Spinal cord (tissue), 10 donors: ENCODE data around the gene SMAD1. TPM values are rescaled to one million over a fixed set of nuclear protein-coding genes. Genes with fewer than 3 reads are reported as not detected.
A peak's percentile ranks its signal among the peaks of the same experiment; 100 is the strongest.
"Not testable (repeated sequence)": the region's sequence is repeated elsewhere in the genome, so short reads cannot be mapped to it uniquely, and the experiment has no call there.

Source experiments
- DNase-seq, 6 donors: peaks; one replicate each; pipeline versions ENCODE4 v3.0.0 to v3.0.0-alpha.2; 2013 to 2015; ENCODE audit warnings: low spot score in 6 of 6, low read depth in 4 of 6
- H3K27ac ChIP-seq: one replicate; pipeline ENCODE4 v1.5.1; 2013; ENCODE audit warnings: low read depth, low read length, control low read depth
- H3K27me3 ChIP-seq: one replicate; pipeline ENCODE4 v1.6.1; 2013; ENCODE audit warnings: low read length; ENCODE audit not compliant: control insufficient read depth, insufficient read depth
- H3K36me3 ChIP-seq: one replicate; pipeline ENCODE4 v1.6.1; 2013; ENCODE audit warnings: low read length; ENCODE audit not compliant: control insufficient read depth, insufficient read depth
- H3K4me1 ChIP-seq: one replicate; pipeline ENCODE4 v1.6.1; 2013; ENCODE audit warnings: low read length; ENCODE audit not compliant: control insufficient read depth, insufficient read depth
- H3K4me3 ChIP-seq: one replicate; pipeline ENCODE4 v1.5.1; 2013; ENCODE audit warnings: low read depth, low read length, control low read depth
- H3K9me3 ChIP-seq: one replicate; pipeline ENCODE4 v1.6.1; 2013; ENCODE audit warnings: low read length; ENCODE audit not compliant: control insufficient read depth, insufficient read depth
- WGBS: methylation state at CpG from one replicate; pipeline ENCODE4 v1.1.5; 2013; ENCODE audit warnings: missing lambda C conversion rate; ENCODE audit not compliant: insufficient coverage; 5-methylcytosine and 5-hydroxymethylcytosine counted together
- polyA plus RNA-seq, 2 donors: library from polyadenylated mRNA; unstranded; fragments of 120-200 nt; gene quantifications; one replicate each; pipeline ENCODE4 v1.2.1, GENCODE V29; 2013; ENCODE audit not compliant: insufficient read length in 2 of 2
- total RNA-seq, 2 donors: library from RNA; depleted of rRNA in 1 of 2; stranded (reverse); fragments of 120-200 nt in 1 of 2; fragments of >200 nt in 1 of 2; gene quantifications; one replicate each; pipeline versions ENCODE4 v1.2.3 to v1.2.4, GENCODE V29; 2013 to 2014
- donor health status: healthy.

The SMAD1 gene
- total and polyA plus RNA-seq, 4 donors = 33.8 to 47.7 (median 41.6) TPM

DNA sequence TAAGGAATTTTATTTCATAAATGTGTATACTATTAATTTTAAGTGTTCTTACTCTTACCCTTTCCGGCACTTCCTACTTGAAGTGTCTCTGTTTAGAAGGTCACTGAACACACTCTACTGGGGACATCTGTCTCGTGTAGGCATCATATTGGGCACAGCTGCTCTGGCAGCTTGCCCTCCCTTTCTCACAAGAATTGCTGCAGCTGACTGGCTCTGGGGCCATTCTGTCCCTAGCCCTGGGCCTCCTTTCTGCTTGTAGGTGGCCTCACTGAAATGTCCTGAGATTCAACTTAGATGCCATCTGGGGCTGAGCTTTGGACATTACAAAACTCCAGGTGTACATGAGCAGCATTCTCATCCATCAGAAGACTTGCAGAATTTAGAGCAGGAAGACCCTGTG lies 49.6 kb downstream of the SMAD1 start:
- H3K4me1 ChIP-seq = peaks cover 6% of the 10 kb centered on the region
- H3K4me3 ChIP-seq = no peak overlapping the region
- WGBS = 36% methylated on average over 2 of the region's 2 CpGs
- no peaks in the 10 kb centered on the region for H3K36me3 ChIP-seq
- no peaks in the 10 kb centered on the region for H3K9me3 ChIP-seq
- DNase-seq = peak in 2 of 6 donors; percentile 54 to 57
- H3K27me3 ChIP-seq = no peaks in the 10 kb centered on the region
- no peak overlapping the region for H3K27ac ChIP-seq

DNA sequence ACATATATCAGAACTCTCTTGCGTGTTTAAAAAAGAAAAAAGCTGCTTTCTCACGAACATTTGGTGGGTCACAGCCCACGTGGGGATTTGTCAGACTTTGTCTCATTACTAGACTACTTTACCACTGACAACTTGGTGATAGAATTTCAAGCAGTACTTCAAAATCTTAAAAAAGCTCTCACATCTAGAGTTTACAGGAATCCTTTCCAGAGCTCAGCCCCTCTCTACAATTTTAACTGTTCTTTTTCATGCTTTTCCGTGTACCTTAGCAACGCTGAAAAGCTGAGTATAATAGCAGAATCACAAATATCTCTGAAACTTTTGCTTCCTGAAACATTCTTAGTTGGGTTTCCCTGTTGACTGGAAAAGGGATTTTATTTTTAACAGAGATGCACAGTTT lies 50.2 kb downstream of the SMAD1 start:
- Histone ChIP-seq H3K4me1 (peaks cover 6% of the 10 kb centered on the region), H3K36me3 (no peaks in the 10 kb centered on the region), H3K4me3 (no peak overlapping the region), H3K27ac (peak overlapping the region; percentile 1), H3K27me3 (no peaks in the 10 kb centered on the region), H3K9me3 (no peaks in the 10 kb centered on the region)
- peak in 1 of 6 donors; percentile 46 for DNase-seq
- WGBS = 51% methylated on average over 3 of the region's 5 CpGs

GRCh38 chr4:145533001-145533400 lies 51.3 kb downstream of the SMAD1 start:
- Histone ChIP-seq H3K36me3 (no peaks in the 10 kb centered on the region), H3K27ac (peak overlapping the region; percentile 1), H3K27me3 (no peaks in the 10 kb centered on the region), H3K4me3 (no peak overlapping the region), H3K9me3 (no peaks in the 10 kb centered on the region), H3K4me1 (peaks cover 6% of the 10 kb centered on the region)
- DNase-seq = no peak
- WGBS = 90% methylated on average over 2 of the region's 4 CpGs

- H3K36me3 ChIP-seq, DNase-seq, H3K9me3 ChIP-seq, H3K4me1 ChIP-seq, H3K27me3 ChIP-seq, H3K27ac ChIP-seq, H3K4me3 ChIP-seq: not testable (repeated sequence)
- WGBS = 100% methylated on average over 3 of the region's 3 CpGs
These were observed 51.8 kb downstream of the SMAD1 start for GRCh38 chr4:145533415-145533814.

GRCh38 chr4:145533961-145534360 lies 52.3 kb downstream of the SMAD1 start:
- Histone ChIP-seq H3K27ac (no peak overlapping the region), H3K36me3 (no peaks in the 10 kb centered on the region), H3K4me3 (no peak overlapping the region), H3K27me3 (no peaks in the 10 kb centered on the region), H3K4me1 (peaks cover 6% of the 10 kb centered on the region), H3K9me3 (no peaks in the 10 kb centered on the region)
- no peak for DNase-seq
- WGBS = no CpG with 5 or more reads among the region's 1 CpG

DNA sequence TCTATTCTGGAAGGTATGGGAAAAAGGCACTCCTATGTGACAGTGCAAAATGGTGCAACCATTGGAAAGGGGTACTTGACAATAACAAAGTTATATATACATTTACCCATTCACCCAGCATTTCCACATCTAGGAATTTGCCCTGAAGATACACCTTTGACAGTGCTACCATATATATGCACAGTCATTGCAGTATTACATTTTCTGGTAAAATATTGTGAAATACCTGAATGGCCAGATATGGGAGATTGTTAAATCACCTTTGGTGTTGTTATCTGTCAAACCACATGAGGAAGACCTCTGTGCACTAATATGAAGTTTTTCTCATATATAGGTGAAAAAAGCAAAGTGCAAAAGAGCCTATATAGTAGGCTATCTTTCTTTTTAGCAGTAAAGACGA lies 53.5 kb downstream of the SMAD1 start:
- Histone ChIP-seq H3K4me1 (peaks cover 6% of the 10 kb centered on the region), H3K9me3 (no peaks in the 10 kb centered on the region)
- no CpG with 5 or more reads among the region's 1 CpG for WGBS

DNA sequence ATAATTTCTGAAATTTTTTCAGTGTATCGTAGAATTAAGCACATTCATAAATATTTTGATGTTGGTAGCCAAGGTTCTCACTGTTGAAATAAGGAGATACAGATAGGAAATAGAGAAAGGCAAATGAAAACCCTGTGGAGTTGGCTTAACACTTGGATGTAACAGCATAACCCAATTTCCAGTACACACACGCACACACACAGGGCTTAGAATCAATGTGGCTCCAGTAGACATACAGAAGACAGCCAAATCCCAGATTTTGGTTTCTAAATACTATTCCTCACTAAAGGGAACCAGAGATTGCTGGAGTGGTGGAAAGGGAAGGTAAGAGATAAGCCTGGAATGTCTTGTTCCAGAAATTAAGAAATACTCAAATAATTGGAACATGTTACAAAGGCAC lies 54.4 kb downstream of the SMAD1 start:
- no peaks in the 10 kb centered on the region for H3K9me3 ChIP-seq
- no CpG with 5 or more reads among the region's 2 CpGs for WGBS
- H3K4me3 ChIP-seq = no peak overlapping the region
- H3K27ac ChIP-seq = no peak overlapping the region
- DNase-seq = no peak
- no peaks in the 10 kb centered on the region for H3K27me3 ChIP-seq
- no peaks in the 10 kb centered on the region for H3K36me3 ChIP-seq
- peaks cover 6% of the 10 kb centered on the region for H3K4me1 ChIP-seq

More for the DNA sequence above, 53.5 kb downstream of the SMAD1 start:
- no peak for DNase-seq
- H3K36me3 ChIP-seq = no peaks in the 10 kb centered on the region
- no peaks in the 10 kb centered on the region for H3K27me3 ChIP-seq
- H3K27ac ChIP-seq = no peak overlapping the region
- no peak overlapping the region for H3K4me3 ChIP-seq

DNA sequence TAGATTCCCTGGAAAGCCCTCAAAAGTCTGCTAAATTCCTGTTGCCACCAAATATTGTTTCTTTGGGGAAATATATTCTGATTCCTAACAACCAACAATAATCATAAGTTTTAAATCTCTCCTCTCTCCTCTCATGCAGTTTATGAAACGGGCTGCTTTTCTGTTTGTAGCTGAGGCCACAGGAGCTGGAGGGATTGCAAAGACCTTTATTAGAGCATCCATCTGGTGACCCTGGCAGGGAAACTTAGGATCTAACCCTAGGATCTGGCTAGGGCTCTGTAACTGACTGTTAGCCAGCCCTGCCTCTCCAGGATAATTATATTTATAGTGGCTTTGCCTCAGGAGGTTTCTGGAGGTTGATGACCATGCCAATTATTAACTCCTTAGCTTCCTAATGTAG lies 56.9 kb downstream of the SMAD1 start:
- no peaks in the 10 kb centered on the region for H3K9me3 ChIP-seq
- H3K27ac ChIP-seq = no peak overlapping the region
- no peaks in the 10 kb centered on the region for H3K36me3 ChIP-seq
- no CpG with 5 or more reads among the region's 1 CpG for WGBS
- no peak overlapping the region for H3K4me3 ChIP-seq
- peak in 1 of 6 donors; percentile 85 for DNase-seq
- no peaks in the 10 kb centered on the region for H3K4me1 ChIP-seq
- H3K27me3 ChIP-seq = no peaks in the 10 kb centered on the region

GRCh38 chr4:145539671-145540070 lies 58.0 kb downstream of the SMAD1 start:
- Histone ChIP-seq H3K4me1 (no peaks in the 10 kb centered on the region), H3K27me3 (no peaks in the 10 kb centered on the region), H3K27ac (no peak overlapping the region), H3K36me3 (peaks cover 2% of the 10 kb centered on the region), H3K4me3 (no peak overlapping the region), H3K9me3 (no peaks in the 10 kb centered on the region)
- no peak for DNase-seq
- 71% methylated on average over 4 of the region's 4 CpGs for WGBS

DNA sequence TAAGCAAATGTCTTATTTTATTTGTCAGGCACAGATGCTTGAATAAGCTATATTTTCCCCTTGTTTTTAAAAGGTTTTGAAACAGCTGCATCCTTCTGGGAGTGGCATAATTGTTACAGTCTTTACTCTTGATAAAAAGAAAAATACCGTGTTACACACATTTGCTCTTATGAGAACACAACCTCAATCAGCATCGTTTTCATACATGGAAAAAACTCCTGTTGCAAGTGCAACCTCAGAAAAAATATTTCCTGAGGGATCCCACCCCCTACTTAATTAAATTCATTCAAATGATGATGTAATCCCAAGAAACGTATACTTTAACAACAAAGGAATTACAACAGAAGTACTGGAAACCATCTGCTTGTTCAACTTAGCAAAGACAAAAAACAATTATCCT lies 58.6 kb downstream of the SMAD1 start:
- no peaks in the 10 kb centered on the region for H3K4me1 ChIP-seq
- no peak overlapping the region for H3K4me3 ChIP-seq
- peak in 1 of 6 donors; percentile 48 for DNase-seq
- H3K27ac ChIP-seq = no peak overlapping the region
- H3K9me3 ChIP-seq = no peaks in the 10 kb centered on the region
- H3K27me3 ChIP-seq = no peaks in the 10 kb centered on the region
- WGBS = 63% methylated on average over 2 of the region's 3 CpGs
- peaks cover 2% of the 10 kb centered on the region for H3K36me3 ChIP-seq
